ENCODE measurements around the gene KCTD1.

Gene KCTD1

GRCh38 chr18:26520974-26521373 lies 27.4 kb downstream of the KCTD1 start:
- Histone ChIP-seq H3K27ac (replicated peaks) (no peak overlapping the region), H3K27me3 (ENCODE audit: insufficient read depth, poor library complexity, severe bottlenecking) (peaks cover 9% of the 10 kb centered on the region), H3K4me3 (replicated peaks; ENCODE audit: insufficient read depth, low read length) (no peak overlapping the region)
- no peak for DNase-seq (ENCODE audit: low read depth in 1 of 2, low spot score in 1 of 2)
- TF ChIP-seq REST (IDR thresholded peaks at IDR 0.05; ENCODE audit: insufficient replicate concordance, low read depth), result no peak
- TF ChIP-seq GABPA (IDR thresholded peaks at IDR 0.05; ENCODE audit: low read depth), result no peak
- TF ChIP-seq POLR2AphosphoS5 (IDR thresholded peaks at IDR 0.05; ENCODE audit: low read depth), result no peak
- no peak for TF ChIP-seq SPI1 (IDR thresholded peaks at IDR 0.05; ENCODE audit: borderline replicate concordance, low read depth)
- TF ChIP-seq CTCF (IDR thresholded peaks at IDR 0.05; ENCODE audit: insufficient read depth, low read length), result no peak

- no peak for TF ChIP-seq POLR2AphosphoS5 (IDR thresholded peaks at IDR 0.05; ENCODE audit: low read depth)
- no peak for TF ChIP-seq CTCF (IDR thresholded peaks at IDR 0.05; ENCODE audit: insufficient read depth, low read length)
- no peak for TF ChIP-seq REST (IDR thresholded peaks at IDR 0.05; ENCODE audit: insufficient replicate concordance, low read depth)
- no peak for TF ChIP-seq GABPA (IDR thresholded peaks at IDR 0.05; ENCODE audit: low read depth)
- TF ChIP-seq SPI1 (IDR thresholded peaks at IDR 0.05; ENCODE audit: borderline replicate concordance, low read depth), result no peak
- peaks cover 9% of the 10 kb centered on the region for H3K27me3 ChIP-seq (ENCODE audit: insufficient read depth, poor library complexity, severe bottlenecking)
- DNase-seq (ENCODE audit: low read depth in 1 of 2, low spot score in 1 of 2), result no peak
Measured at GRCh38 chr18:26519114-26519513, 29.2 kb downstream of the KCTD1 start.

GRCh38 chr18:26516964-26517363 lies 31.4 kb downstream of the KCTD1 start:
- TF ChIP-seq GABPA (IDR thresholded peaks at IDR 0.05; ENCODE audit: low read depth) (no peak), POLR2AphosphoS5 (IDR thresholded peaks at IDR 0.05; ENCODE audit: low read depth) (no peak), SPI1 (IDR thresholded peaks at IDR 0.05; ENCODE audit: borderline replicate concordance, low read depth) (no peak), REST (IDR thresholded peaks at IDR 0.05; ENCODE audit: insufficient replicate concordance, low read depth) (no peak), CTCF (IDR thresholded peaks at IDR 0.05; ENCODE audit: insufficient read depth, low read length) (no peak)
- peaks cover 9% of the 10 kb centered on the region for H3K27me3 ChIP-seq (ENCODE audit: insufficient read depth, poor library complexity, severe bottlenecking)
- H3K4me3 ChIP-seq (replicated peaks; ENCODE audit: insufficient read depth, low read length), result no peak overlapping the region
- DNase-seq (ENCODE audit: low read depth in 1 of 2, low spot score in 1 of 2), result no peak
- H3K27ac ChIP-seq (replicated peaks), result no peak overlapping the region

More at GRCh38 chr18:26519114-26519513, 29.2 kb downstream of the KCTD1 start:
- Histone ChIP-seq H3K4me3 (replicated peaks; ENCODE audit: insufficient read depth, low read length) (no peak overlapping the region), H3K27ac (replicated peaks) (no peak overlapping the region)
